Lower leg skin (tissue), 3 donors: Measurements from ENCODE around the gene TRAF3IP1.

ENCODE experiments used
- POLR2A ChIP-seq, 2 donors: fragments of 450-650 bp; IDR thresholded peaks; one replicate each; pipeline ENCODE4 v1.6.1; 2016 to 2017; ENCODE audit warnings: antibody characterized with exemption in 2 of 2, mild to moderate bottlenecking in 1 of 2, moderate library complexity in 1 of 2
- TF ChIP-seq, protein P1 (sequence below), 3 donors: fragments of 450-650 bp; IDR thresholded peaks; one replicate each; pipeline ENCODE4 v1.5.1; 2016; ENCODE audit warnings: antibody characterized with exemption in 3 of 3, mild to moderate bottlenecking in 3 of 3, moderate library complexity in 2 of 3

DNA sequence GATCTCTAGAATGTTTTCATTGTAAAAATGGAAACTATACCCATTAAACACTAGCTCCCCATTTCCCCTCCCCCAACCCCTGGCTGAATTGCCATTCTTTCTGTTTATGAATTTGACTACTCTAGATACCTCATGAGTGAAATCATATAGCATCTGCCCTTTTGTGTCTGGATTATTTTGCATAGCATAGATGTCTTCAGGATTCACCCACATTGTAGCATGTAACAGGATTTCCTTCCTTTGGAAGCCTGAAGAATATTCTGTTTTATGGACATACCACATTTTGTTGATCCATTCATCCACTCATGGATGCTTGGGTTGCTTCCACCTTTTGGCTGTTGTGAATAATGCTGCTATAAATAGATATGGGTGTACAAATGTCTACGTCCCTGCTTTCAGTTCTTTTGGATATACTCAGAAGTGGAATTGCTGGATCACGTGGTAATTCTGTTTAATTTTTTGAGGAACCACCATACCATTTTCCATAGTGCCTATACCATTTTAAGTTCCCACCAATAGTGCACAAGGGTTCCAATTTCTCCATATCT lies 98.8 kb downstream of the TRAF3IP1 start:
- TF ChIP-seq POLR2A (IDR thresholded peaks at IDR 0.05): no peak
- TF ChIP-seq, protein P1, sequence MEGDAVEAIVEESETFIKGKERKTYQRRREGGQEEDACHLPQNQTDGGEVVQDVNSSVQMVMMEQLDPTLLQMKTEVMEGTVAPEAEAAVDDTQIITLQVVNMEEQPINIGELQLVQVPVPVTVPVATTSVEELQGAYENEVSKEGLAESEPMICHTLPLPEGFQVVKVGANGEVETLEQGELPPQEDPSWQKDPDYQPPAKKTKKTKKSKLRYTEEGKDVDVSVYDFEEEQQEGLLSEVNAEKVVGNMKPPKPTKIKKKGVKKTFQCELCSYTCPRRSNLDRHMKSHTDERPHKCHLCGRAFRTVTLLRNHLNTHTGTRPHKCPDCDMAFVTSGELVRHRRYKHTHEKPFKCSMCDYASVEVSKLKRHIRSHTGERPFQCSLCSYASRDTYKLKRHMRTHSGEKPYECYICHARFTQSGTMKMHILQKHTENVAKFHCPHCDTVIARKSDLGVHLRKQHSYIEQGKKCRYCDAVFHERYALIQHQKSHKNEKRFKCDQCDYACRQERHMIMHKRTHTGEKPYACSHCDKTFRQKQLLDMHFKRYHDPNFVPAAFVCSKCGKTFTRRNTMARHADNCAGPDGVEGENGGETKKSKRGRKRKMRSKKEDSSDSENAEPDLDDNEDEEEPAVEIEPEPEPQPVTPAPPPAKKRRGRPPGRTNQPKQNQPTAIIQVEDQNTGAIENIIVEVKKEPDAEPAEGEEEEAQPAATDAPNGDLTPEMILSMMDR (IDR thresholded peaks at IDR 0.05): no peak
